ENCODE data around the gene HOXC4. TPM values are rescaled to one million over a fixed set of nuclear protein-coding genes. Genes with fewer than 3 reads are reported as not detected.
"Not testable (repeated sequence)": the region's sequence is repeated elsewhere in the genome, so short reads cannot be mapped to it uniquely, and the experiment has no call there.

Gene HOXC4
- total RNA-seq, 1 donor from 2014 or later = 0.47 TPM

DNA sequence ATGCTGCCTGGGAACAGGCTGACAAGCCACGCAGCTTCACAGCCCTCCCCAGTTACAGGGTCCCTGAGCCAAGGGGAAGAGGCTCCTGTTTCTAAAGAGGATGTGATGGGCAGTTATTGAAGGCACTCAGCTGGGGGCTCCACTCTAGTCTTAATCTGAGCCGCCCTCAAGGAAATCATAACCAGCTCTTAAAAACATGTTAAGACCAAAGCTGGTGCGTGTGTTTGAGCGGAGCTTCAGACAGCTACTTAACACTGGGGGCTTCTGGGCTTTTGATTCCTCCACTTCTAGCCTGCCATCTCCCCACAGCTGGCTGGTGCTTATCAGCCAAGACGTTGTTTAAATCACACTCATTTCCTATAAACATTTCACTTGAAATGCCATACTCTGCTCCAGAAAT is 42.3 kb downstream of the HOXC4 start:
- H3K4me3 ChIP-seq; intact Hi-C loops (cut with DNase I); ATAC-seq: not testable (repeated sequence)

DNA sequence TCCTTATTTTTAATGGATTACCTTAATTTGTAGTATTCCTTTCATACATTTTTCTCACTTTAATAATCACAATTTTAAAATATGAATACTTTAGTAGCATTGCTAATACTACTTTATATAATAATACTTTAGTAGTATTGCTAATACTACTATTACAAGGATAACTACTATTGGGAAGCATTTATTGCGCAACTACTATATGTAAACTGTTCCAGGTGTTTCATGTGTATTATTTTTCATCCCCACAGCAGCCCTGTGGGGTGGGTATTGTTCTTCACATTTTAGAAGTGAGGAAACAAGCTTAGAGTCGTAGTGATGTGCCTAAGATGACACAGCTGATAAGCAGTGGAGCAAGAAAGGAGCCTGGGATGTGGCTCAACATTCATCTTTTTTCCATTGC is 45.0 kb downstream of the HOXC4 start:
- DNase-seq; H3K36me3 ChIP-seq; ATAC-seq; H3K27ac ChIP-seq; H3K9me3 ChIP-seq; H3K4me3 ChIP-seq; intact Hi-C loops (cut with DNase I); H3K27me3 ChIP-seq (ENCODE audit: low read depth); H3K4me1 ChIP-seq: not testable (repeated sequence)

More for the DNA sequence above, 42.3 kb downstream of the HOXC4 start:
- not testable (repeated sequence) for H3K36me3 ChIP-seq; H3K27ac ChIP-seq; H3K27me3 ChIP-seq (ENCODE audit: low read depth); H3K4me1 ChIP-seq; H3K9me3 ChIP-seq; DNase-seq

DNA sequence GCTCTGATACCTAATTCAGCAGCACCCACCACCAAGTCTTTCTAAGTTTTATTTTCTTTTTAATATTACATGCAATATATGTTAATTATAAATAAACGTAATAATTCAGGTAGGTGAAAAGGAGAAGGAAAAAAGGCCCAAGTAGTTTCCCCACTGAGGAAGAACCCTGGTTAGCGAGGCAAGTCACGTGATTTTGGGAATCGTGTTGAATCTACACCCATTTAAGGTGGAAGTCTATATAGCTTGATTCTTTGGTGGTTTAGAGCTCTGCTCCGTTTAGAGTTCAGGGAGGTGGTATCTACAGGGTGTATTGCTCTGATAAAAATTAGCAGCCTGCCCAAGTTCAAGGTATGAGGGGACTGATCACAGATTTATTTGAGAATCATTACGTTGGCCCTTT is 47.0 kb downstream of the HOXC4 start:
- H3K27me3 ChIP-seq (ENCODE audit: low read depth); H3K4me3 ChIP-seq; H3K27ac ChIP-seq; ATAC-seq; H3K4me1 ChIP-seq; DNase-seq; H3K9me3 ChIP-seq; H3K36me3 ChIP-seq; intact Hi-C loops (cut with DNase I): not testable (repeated sequence)

DNA sequence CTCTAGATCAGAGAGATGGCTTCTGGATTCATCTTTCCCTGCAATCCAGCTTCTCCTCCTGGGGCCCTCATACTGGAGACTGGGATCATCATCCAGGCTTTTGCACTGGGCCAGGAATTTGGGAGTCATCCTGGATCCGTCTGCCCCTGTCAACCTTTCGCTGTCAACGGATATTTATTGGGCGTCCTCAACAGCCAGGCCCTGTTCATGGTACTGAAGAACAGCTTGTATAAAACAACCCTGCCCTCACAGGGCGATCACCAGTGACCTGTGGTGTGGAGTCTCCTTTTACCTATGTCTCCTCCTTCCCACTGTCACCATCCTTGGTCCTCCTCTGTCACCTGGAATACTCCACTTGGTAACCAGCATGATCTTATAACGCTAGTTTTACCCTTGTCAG is 48.6 kb downstream of the HOXC4 start:
- H3K4me1 ChIP-seq; H3K27ac ChIP-seq; intact Hi-C loops (cut with DNase I); H3K4me3 ChIP-seq; DNase-seq; H3K9me3 ChIP-seq; H3K36me3 ChIP-seq; ATAC-seq: not testable (repeated sequence)
- peaks cover 21% of the 10 kb centered on the region for H3K27me3 ChIP-seq (ENCODE audit: low read depth)

DNA sequence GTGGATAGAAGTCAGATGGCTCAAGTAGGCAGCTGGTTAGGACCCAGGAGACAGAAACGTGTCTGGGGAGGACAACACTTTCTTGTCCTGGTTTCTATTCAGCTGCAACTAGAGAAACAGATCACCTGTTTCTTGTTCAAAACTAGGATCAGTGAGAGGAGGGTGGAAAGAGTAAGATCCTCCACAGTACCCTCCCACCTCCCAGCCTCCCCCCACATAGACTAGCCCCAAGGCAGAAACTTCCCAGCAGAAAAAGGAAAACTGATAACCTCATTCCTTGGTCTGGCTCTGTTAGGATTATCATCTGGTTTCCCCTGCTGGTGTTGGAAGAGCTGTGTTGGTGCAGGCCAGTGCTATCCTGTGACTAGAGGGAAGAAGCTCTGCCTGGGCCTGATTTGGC is 50.2 kb downstream of the HOXC4 start:
- DNase-seq; H3K36me3 ChIP-seq; H3K27ac ChIP-seq; H3K9me3 ChIP-seq; H3K4me3 ChIP-seq; ATAC-seq; intact Hi-C loops (cut with DNase I); H3K4me1 ChIP-seq: not testable (repeated sequence)
- peaks cover 28% of the 10 kb centered on the region for H3K27me3 ChIP-seq (ENCODE audit: low read depth)

Small RNAs within 50 kb of the gene (microRNA-seq; reads per million reads assigned to microRNA genes)
- 3.0 reads per million for gene MIR615 (ENCODE audit: borderline number of aligned reads)

Other genes with a start within 250 kb of the HOXC4 start
- gene HOXC13, start 115.0 kb upstream of the HOXC4 start, total RNA-seq = not detected
- gene HOXC12, start 98.9 kb upstream of the HOXC4 start, total RNA-seq = not detected
- gene HOXC11, start 80.7 kb upstream of the HOXC4 start, total RNA-seq = not detected
- not detected for gene HOTAIR, start 78.9 kb upstream of the HOXC4 start, total RNA-seq
- gene HOXC10, start 68.7 kb upstream of the HOXC4 start, total RNA-seq = not detected
- not detected for gene HOXC9, start 53.7 kb upstream of the HOXC4 start, total RNA-seq
- not detected for gene HOXC8, start 44.9 kb upstream of the HOXC4 start, total RNA-seq
- 0.50 TPM for gene HOXC6, start 25.4 kb upstream of the HOXC4 start, total RNA-seq
- gene HOXC5, start 20.8 kb upstream of the HOXC4 start, total RNA-seq = not detected
- gene SMUG1, start 135.2 kb downstream of the HOXC4 start, total RNA-seq = 29.4 TPM
- 50.1 TPM for gene CBX5, start 226.3 kb downstream of the HOXC4 start, total RNA-seq
- gene HNRNPA1, start 226.9 kb downstream of the HOXC4 start, total RNA-seq = 598 TPM
- gene NFE2, start 247.2 kb downstream of the HOXC4 start, total RNA-seq = 13.5 TPM